DOHH2 (cell line): ENCODE results near the gene MZF1.
"Not testable (repeated sequence)": the region's sequence is repeated elsewhere in the genome, so short reads cannot be mapped to it uniquely, and the experiment has no call there.

Source experiments
- H3F3A ChIP-seq: fragments of 200-600 bp; sonication (generic), shearing (Covaris generic); 2 replicates; pipeline ENCODE4 v1.6.0; 2016; ENCODE audit warnings: antibody characterized with exemption, mild to moderate bottlenecking; ENCODE audit not compliant: control insufficient read depth, insufficient read depth
- H3K27ac ChIP-seq: fragments of 200-600 bp; sonication (generic); 2 replicates; pipeline ENCODE4 v1.5.1; 2014; ENCODE audit warnings: low read depth, mild to moderate bottlenecking, low read length, moderate library complexity
- H3K27me3 ChIP-seq: fragments of 200-600 bp; sonication (generic); 2 replicates; pipeline ENCODE4 v1.6.1; 2014; ENCODE audit warnings: mild to moderate bottlenecking, low read length, mixed read lengths; ENCODE audit not compliant: control insufficient read depth
- H3K36me3 ChIP-seq: fragments of 200-600 bp; sonication (generic); 2 replicates; pipeline ENCODE4 v1.6.1; 2014; ENCODE audit warnings: mild to moderate bottlenecking, low read length, moderate library complexity, mixed read lengths; ENCODE audit not compliant: control insufficient read depth
- H3K4me1 ChIP-seq: fragments of 200-600 bp; sonication (generic); 2 replicates; pipeline ENCODE4 v1.6.1; 2014; ENCODE audit warnings: mild to moderate bottlenecking, low read length, mixed read lengths; ENCODE audit not compliant: control insufficient read depth
- H3K4me2 ChIP-seq: fragments of 200-600 bp; sonication (generic); 2 replicates; pipeline ENCODE4 v1.6.0; 2014; ENCODE audit warnings: mild to moderate bottlenecking, low read length, moderate library complexity
- H3K4me3 ChIP-seq: fragments of 200-600 bp; sonication (generic); 2 replicates; pipeline ENCODE4 v1.5.1; 2014; ENCODE audit warnings: mild to moderate bottlenecking, low read length, mixed read lengths
- H3K79me2 ChIP-seq: fragments of 200-600 bp; sonication (generic); 2 replicates; pipeline ENCODE4 v1.6.1; 2014; ENCODE audit warnings: mild to moderate bottlenecking, low read length, mixed read lengths; ENCODE audit not compliant: control insufficient read depth
- H3K9me2 ChIP-seq: fragments of 200-600 bp; sonication (generic); replicated peaks from 2 replicates; pipeline ENCODE4 v1.6.1; 2014; ENCODE audit warnings: mild to moderate bottlenecking, low read length, mixed read lengths; ENCODE audit not compliant: control insufficient read depth
- H3K9me3 ChIP-seq: fragments of 200-600 bp; sonication (generic); 2 replicates; pipeline ENCODE4 v1.6.1; 2014; ENCODE audit warnings: antibody characterized with exemption, low read length, mixed read lengths; ENCODE audit not compliant: control insufficient read depth, insufficient read depth
- H4K20me1 ChIP-seq: fragments of 200-600 bp; sonication (generic); 2 replicates; pipeline ENCODE4 v1.6.0; 2014; ENCODE audit warnings: low read depth, mild to moderate bottlenecking, antibody characterized with exemption, low read length, moderate library complexity; ENCODE audit not compliant: control insufficient read depth, insufficient read depth
- CTCF ChIP-seq: fragments of 200-600 bp; sonication (generic); IDR thresholded peaks from one replicate; pipeline ENCODE4 v1.5.1; 2014; ENCODE audit warnings: antibody characterized with exemption, mild to moderate bottlenecking, low read depth, low read length; ENCODE audit not compliant: poor library complexity, severe bottlenecking
- EZH2phosphoT487 ChIP-seq: fragments of 200-600 bp; sonication (generic); IDR thresholded peaks from 2 replicates; pipeline ENCODE4 v1.6.1; 2017; ENCODE audit warnings: borderline replicate concordance, mild to moderate bottlenecking, antibody characterized with exemption, low read length, moderate library complexity, mixed read lengths

MZF1 gene

GRCh38 chr19:58572818-58573657 lies at the start of gene MZF1:
Gene MZF1, minus strand, starts transcription at chr19:58573335. Its CDS starts 1,946 bp downstream, at chr19:58571389.
- no peaks in the 10 kb centered on the region for H3K9me3 ChIP-seq
- H3K9me2 ChIP-seq: no peaks in the 10 kb centered on the region
- H3K4me3 ChIP-seq: peak within 1 kb of the TSS; percentile 76
- H4K20me1 ChIP-seq: no peaks in the 10 kb centered on the region
- peaks cover 24% of the 10 kb centered on the region for H3K36me3 ChIP-seq
- H3K4me1 ChIP-seq: peaks cover 27% of the 10 kb centered on the region
- H3K27me3 ChIP-seq: no peaks in the 10 kb centered on the region
- peaks cover 9% of the 10 kb centered on the region for H3F3A ChIP-seq
- H3K27ac ChIP-seq: peak within 1 kb of the TSS; percentile 86
- peak within 1 kb of the TSS; percentile 99 for H3K4me2 ChIP-seq
- TF ChIP-seq CTCF (no peak), EZH2phosphoT487 (no peak)
- peaks cover 23% of the 10 kb centered on the region for H3K79me2 ChIP-seq

GRCh38 chr19:58607213-58607612 lies 34.1 kb upstream of the MZF1 start:
- H3K27ac ChIP-seq, H3K4me1 ChIP-seq, H3K9me2 ChIP-seq, H3K27me3 ChIP-seq, H3K9me3 ChIP-seq, H3K4me2 ChIP-seq, H3K79me2 ChIP-seq, H3F3A ChIP-seq, H3K36me3 ChIP-seq, H3K4me3 ChIP-seq, H4K20me1 ChIP-seq: not testable (repeated sequence)

GRCh38 chr19:58606251-58606896 lies 33.2 kb upstream of the MZF1 start:
- H3K4me1 ChIP-seq, H3K36me3 ChIP-seq, H3K27me3 ChIP-seq, H3K9me2 ChIP-seq, H3K4me3 ChIP-seq, H4K20me1 ChIP-seq, H3K27ac ChIP-seq, H3K9me3 ChIP-seq, H3K79me2 ChIP-seq, H3K4me2 ChIP-seq, H3F3A ChIP-seq: not testable (repeated sequence)
- TF ChIP-seq CTCF: peak; percentile 21

GRCh38 chr19:58586133-58586765 lies 13.1 kb upstream of the MZF1 start:
- no peaks in the 10 kb centered on the region for H3K27me3 ChIP-seq
- no peaks in the 10 kb centered on the region for H3F3A ChIP-seq
- H3K79me2 ChIP-seq: peaks cover 4% of the 10 kb centered on the region; the same call in 1 of the 2 replicates
- H3K9me2 ChIP-seq: no peaks in the 10 kb centered on the region
- TF ChIP-seq EZH2phosphoT487 (no peak), CTCF (no peak)
- H3K36me3 ChIP-seq: peaks cover 16% of the 10 kb centered on the region
- no peak overlapping the region for H3K4me2 ChIP-seq
- no peaks in the 10 kb centered on the region for H3K4me1 ChIP-seq
- H3K27ac ChIP-seq: no peak overlapping the region
- no peak overlapping the region for H3K4me3 ChIP-seq
- H4K20me1 ChIP-seq: no peaks in the 10 kb centered on the region
- H3K9me3 ChIP-seq: no peaks in the 10 kb centered on the region
